SK-N-SH treated with all-trans-retinoic acid at 6 μM for 48 hours (cell line): ENCODE measurements around the gene KCNH2.

Source experiments
- ATAC-seq: fragments of 200-7000 bp; cut with Tn5 transposase; 3 replicates; pipeline ENCODE4 v1.9.1; 2020; ENCODE audit warnings: mild to moderate bottlenecking, moderate library complexity
- ARNTL ChIP-seq: fragments of 450-650 bp; formaldehyde crosslinking; IDR thresholded peaks from 2 replicates; pipeline ENCODE4 v1.5.0; 2020; ENCODE audit warnings: low read depth, mild to moderate bottlenecking, moderate library complexity, borderline replicate concordance
- BACH2 ChIP-seq: fragments of 250-450 bp; sonication (Bioruptor Pico); IDR thresholded peaks from 2 replicates; pipeline ENCODE4 v1.9.0; 2021; ENCODE audit warnings: mild to moderate bottlenecking, borderline replicate concordance
- CSDC2 ChIP-seq: fragments of 250-450 bp; sonication (Bioruptor Pico); IDR thresholded peaks from 2 replicates; pipeline ENCODE4 v1.5.0; 2020; ENCODE audit warnings: mild to moderate bottlenecking, moderate library complexity
- ESRRG ChIP-seq: fragments of 250-450 bp; sonication (Bioruptor Pico); IDR thresholded peaks from 2 replicates; pipeline ENCODE4 v1.6.1; 2021; ENCODE audit warnings: mild to moderate bottlenecking
- GLIS3 ChIP-seq: fragments of 250-450 bp; sonication (Bioruptor Pico); IDR thresholded peaks from 2 replicates; pipeline ENCODE4 v1.5.0; 2020; ENCODE audit warnings: mild to moderate bottlenecking, moderate library complexity
- ISL1 ChIP-seq: fragments of 250-450 bp; sonication (Bioruptor Pico); IDR thresholded peaks from 2 replicates; pipeline ENCODE4 v2.1.2; 2022; ENCODE audit warnings: mild to moderate bottlenecking, moderate library complexity
- OSR1 ChIP-seq: fragments of 250-450 bp; sonication (Bioruptor Pico); IDR thresholded peaks from 2 replicates; pipeline ENCODE4 v1.8.0; 2022; ENCODE audit warnings: moderate library complexity, mild to moderate bottlenecking, inconsistent platforms
- PPARA ChIP-seq: fragments of 250-450 bp; sonication (Bioruptor Pico); IDR thresholded peaks from 2 replicates; pipeline ENCODE4 v1.5.0; 2020; ENCODE audit warnings: mild to moderate bottlenecking, borderline replicate concordance
- RARB ChIP-seq: fragments of 250-450 bp; sonication (Bioruptor Pico); IDR thresholded peaks from 2 replicates; pipeline ENCODE4 v1.8.0; 2021; ENCODE audit warnings: mild to moderate bottlenecking, moderate library complexity
- SNAI2 ChIP-seq: fragments of 250-450 bp; sonication (Bioruptor Pico); IDR thresholded peaks from 2 replicates; pipeline ENCODE4 v1.5.0; 2020; ENCODE audit warnings: mild to moderate bottlenecking, moderate library complexity
- TCF4 ChIP-seq: fragments of 250-450 bp; sonication (Bioruptor Pico); IDR thresholded peaks from 2 replicates; pipeline ENCODE4 v1.8.0; 2021; ENCODE audit warnings: mild to moderate bottlenecking, moderate library complexity, borderline replicate concordance
- TOX ChIP-seq: fragments of 250-450 bp; sonication (Bioruptor Pico); IDR thresholded peaks from 2 replicates; pipeline ENCODE4 v1.8.0; 2021; ENCODE audit warnings: mild to moderate bottlenecking, moderate library complexity, borderline replicate concordance
- ZC3H10 ChIP-seq: fragments of 250-450 bp; sonication (Bioruptor Pico); IDR thresholded peaks from 2 replicates; pipeline ENCODE4 v1.5.1; 2021; ENCODE audit warnings: mild to moderate bottlenecking, moderate library complexity
- ZFP3 ChIP-seq: fragments of 250-450 bp; sonication (Bioruptor Pico); IDR thresholded peaks from 2 replicates; pipeline ENCODE4 v1.5.0; 2020; ENCODE audit warnings: mild to moderate bottlenecking, moderate library complexity
- ZFP30 ChIP-seq: fragments of 450-650 bp; formaldehyde crosslinking; IDR thresholded peaks from 2 replicates; pipeline ENCODE4 v1.5.0; 2022; ENCODE audit warnings: mild to moderate bottlenecking, moderate library complexity
- ZNF565 ChIP-seq: fragments of 450-650 bp; formaldehyde crosslinking; conservative IDR thresholded peaks from 2 replicates; pipeline ENCODE4 v1.5.0; 2020; ENCODE audit warnings: low read depth, mild to moderate bottlenecking, moderate library complexity
- ZNF70 ChIP-seq: fragments of 450-650 bp; formaldehyde crosslinking; IDR thresholded peaks from 2 replicates; pipeline ENCODE4 v1.5.0; 2020; ENCODE audit warnings: mild to moderate bottlenecking, moderate library complexity
- ZNF8 ChIP-seq: fragments of 450-650 bp; formaldehyde crosslinking; IDR thresholded peaks from 2 replicates; pipeline ENCODE4 v1.5.0; 2020; ENCODE audit warnings: mild to moderate bottlenecking, moderate library complexity
- TF ChIP-seq, protein P1 (sequence below): fragments of 250-450 bp; sonication (Bioruptor Pico); IDR thresholded peaks from 2 replicates; pipeline ENCODE4 v1.8.0; 2021; ENCODE audit warnings: low read depth, mild to moderate bottlenecking, moderate library complexity, borderline replicate concordance
- TF ChIP-seq, protein P2 (sequence below): fragments of 250-450 bp; sonication (Bioruptor Pico); IDR thresholded peaks from 2 replicates; pipeline ENCODE4 v1.8.0; 2020; ENCODE audit warnings: mild to moderate bottlenecking, moderate library complexity, borderline replicate concordance
- TF ChIP-seq, protein P3 (sequence below): fragments of 250-450 bp; sonication (Bioruptor Pico); IDR thresholded peaks from 2 replicates; pipeline ENCODE4 v1.5.1; 2021; ENCODE audit warnings: mild to moderate bottlenecking, moderate library complexity
- TF ChIP-seq, protein P4 (sequence below): fragments of 250-450 bp; sonication (Bioruptor Pico); IDR thresholded peaks from 2 replicates; pipeline ENCODE4 v1.5.0; 2020; ENCODE audit warnings: mild to moderate bottlenecking, moderate library complexity

The KCNH2 gene

DNA sequence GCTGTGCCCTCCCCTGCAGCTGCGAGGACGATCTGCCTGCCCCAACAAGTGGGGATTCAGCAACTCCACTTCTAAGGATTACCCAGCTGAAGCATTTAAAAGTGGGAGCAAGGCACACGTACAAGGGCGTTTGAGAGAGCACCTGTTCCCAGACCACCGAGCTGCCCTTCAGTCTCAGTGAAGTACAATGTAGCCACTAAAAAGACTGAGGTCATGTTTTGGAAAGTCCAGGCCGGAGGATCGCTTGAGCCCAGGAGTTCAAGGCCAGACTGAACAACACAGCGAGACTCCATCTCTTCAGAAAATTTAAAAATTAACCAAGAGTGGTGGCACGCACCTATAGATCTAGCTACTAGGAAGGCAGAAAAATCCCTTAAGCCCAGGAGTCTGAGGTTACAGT is 27.4 kb upstream of the KCNH2 start:
- ATAC-seq = no peak
- TF ChIP-seq RARB (CRISPR knock-in tag) (no peak), CSDC2 (CRISPR knock-in tag) (no peak), ARNTL (CRISPR knock-in tag) (no peak), ISL1 (CRISPR knock-in tag) (no peak), SNAI2 (no peak), TOX (CRISPR knock-in tag) (no peak), GLIS3 (CRISPR knock-in tag) (no peak), ESRRG (CRISPR knock-in tag) (no peak), ZNF8 (CRISPR knock-in tag) (no peak), PPARA (CRISPR knock-in tag) (no peak), ZFP30 (CRISPR knock-in tag) (no peak), ZNF565 (CRISPR knock-in tag) (no peak), OSR1 (CRISPR knock-in tag) (no peak), ZNF70 (CRISPR knock-in tag) (no peak), BACH2 (CRISPR knock-in tag) (no peak)
- TF ChIP-seq, protein P1, sequence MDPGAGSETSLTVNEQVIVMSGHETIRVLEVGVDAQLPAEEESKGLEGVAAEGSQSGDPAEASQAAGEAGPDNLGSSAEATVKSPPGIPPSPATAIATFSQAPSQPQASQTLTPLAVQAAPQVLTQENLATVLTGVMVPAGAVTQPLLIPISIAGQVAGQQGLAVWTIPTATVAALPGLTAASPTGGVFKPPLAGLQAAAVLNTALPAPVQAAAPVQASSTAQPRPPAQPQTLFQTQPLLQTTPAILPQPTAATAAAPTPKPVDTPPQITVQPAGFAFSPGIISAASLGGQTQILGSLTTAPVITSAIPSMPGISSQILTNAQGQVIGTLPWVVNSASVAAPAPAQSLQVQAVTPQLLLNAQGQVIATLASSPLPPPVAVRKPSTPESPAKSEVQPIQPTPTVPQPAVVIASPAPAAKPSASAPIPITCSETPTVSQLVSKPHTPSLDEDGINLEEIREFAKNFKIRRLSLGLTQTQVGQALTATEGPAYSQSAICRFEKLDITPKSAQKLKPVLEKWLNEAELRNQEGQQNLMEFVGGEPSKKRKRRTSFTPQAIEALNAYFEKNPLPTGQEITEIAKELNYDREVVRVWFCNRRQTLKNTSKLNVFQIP (CRISPR knock-in tag) = no peak
- TF ChIP-seq, protein P2, sequence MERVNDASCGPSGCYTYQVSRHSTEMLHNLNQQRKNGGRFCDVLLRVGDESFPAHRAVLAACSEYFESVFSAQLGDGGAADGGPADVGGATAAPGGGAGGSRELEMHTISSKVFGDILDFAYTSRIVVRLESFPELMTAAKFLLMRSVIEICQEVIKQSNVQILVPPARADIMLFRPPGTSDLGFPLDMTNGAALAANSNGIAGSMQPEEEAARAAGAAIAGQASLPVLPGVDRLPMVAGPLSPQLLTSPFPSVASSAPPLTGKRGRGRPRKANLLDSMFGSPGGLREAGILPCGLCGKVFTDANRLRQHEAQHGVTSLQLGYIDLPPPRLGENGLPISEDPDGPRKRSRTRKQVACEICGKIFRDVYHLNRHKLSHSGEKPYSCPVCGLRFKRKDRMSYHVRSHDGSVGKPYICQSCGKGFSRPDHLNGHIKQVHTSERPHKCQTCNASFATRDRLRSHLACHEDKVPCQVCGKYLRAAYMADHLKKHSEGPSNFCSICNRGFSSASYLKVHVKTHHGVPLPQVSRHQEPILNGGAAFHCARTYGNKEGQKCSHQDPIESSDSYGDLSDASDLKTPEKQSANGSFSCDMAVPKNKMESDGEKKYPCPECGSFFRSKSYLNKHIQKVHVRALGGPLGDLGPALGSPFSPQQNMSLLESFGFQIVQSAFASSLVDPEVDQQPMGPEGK (CRISPR knock-in tag) = no peak
- TF ChIP-seq, protein P3, sequence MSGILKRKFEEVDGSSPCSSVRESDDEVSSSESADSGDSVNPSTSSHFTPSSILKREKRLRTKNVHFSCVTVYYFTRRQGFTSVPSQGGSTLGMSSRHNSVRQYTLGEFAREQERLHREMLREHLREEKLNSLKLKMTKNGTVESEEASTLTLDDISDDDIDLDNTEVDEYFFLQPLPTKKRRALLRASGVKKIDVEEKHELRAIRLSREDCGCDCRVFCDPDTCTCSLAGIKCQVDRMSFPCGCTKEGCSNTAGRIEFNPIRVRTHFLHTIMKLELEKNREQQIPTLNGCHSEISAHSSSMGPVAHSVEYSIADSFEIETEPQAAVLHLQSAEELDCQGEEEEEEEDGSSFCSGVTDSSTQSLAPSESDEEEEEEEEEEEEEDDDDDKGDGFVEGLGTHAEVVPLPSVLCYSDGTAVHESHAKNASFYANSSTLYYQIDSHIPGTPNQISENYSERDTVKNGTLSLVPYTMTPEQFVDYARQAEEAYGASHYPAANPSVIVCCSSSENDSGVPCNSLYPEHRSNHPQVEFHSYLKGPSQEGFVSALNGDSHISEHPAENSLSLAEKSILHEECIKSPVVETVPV (CRISPR knock-in tag) = no peak
- TF ChIP-seq, protein P4, sequence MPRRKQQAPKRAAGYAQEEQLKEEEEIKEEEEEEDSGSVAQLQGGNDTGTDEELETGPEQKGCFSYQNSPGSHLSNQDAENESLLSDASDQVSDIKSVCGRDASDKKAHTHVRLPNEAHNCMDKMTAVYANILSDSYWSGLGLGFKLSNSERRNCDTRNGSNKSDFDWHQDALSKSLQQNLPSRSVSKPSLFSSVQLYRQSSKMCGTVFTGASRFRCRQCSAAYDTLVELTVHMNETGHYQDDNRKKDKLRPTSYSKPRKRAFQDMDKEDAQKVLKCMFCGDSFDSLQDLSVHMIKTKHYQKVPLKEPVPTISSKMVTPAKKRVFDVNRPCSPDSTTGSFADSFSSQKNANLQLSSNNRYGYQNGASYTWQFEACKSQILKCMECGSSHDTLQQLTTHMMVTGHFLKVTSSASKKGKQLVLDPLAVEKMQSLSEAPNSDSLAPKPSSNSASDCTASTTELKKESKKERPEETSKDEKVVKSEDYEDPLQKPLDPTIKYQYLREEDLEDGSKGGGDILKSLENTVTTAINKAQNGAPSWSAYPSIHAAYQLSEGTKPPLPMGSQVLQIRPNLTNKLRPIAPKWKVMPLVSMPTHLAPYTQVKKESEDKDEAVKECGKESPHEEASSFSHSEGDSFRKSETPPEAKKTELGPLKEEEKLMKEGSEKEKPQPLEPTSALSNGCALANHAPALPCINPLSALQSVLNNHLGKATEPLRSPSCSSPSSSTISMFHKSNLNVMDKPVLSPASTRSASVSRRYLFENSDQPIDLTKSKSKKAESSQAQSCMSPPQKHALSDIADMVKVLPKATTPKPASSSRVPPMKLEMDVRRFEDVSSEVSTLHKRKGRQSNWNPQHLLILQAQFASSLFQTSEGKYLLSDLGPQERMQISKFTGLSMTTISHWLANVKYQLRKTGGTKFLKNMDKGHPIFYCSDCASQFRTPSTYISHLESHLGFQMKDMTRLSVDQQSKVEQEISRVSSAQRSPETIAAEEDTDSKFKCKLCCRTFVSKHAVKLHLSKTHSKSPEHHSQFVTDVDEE = no peak

DNA sequence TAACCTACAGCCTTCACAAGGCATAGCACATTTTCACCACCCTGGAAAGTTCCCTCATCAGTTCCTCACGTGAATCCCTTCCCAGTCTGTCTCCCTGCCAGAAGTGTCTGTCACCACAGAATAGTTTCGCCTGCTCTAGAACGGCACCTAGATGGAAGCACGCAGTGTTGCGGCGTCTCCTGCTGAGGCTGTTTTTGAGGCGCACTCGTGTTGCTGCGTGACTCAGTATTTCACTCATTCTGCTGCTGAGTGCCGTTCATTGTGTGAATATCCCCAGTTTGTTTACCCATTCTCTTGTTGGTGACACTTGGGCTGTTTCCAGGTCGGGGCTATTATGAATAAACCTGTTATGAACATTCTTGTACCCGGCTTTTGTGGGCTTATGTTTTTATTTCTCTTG is 25.5 kb upstream of the KCNH2 start:
- TF ChIP-seq PPARA (CRISPR knock-in tag) (no peak), ISL1 (CRISPR knock-in tag) (no peak), ZNF8 (CRISPR knock-in tag) (no peak), ZNF70 (CRISPR knock-in tag) (no peak), OSR1 (CRISPR knock-in tag) (no peak), TOX (CRISPR knock-in tag) (no peak), ESRRG (CRISPR knock-in tag) (no peak), CSDC2 (CRISPR knock-in tag) (no peak), RARB (CRISPR knock-in tag) (no peak), ZC3H10 (no peak), ZFP3 (no peak), TCF4 (CRISPR knock-in tag) (no peak), ZNF565 (CRISPR knock-in tag) (no peak), ARNTL (CRISPR knock-in tag) (no peak), BACH2 (CRISPR knock-in tag) (no peak), ZFP30 (CRISPR knock-in tag) (no peak), SNAI2 (no peak)
- TF ChIP-seq, protein P2 (CRISPR knock-in tag) = no peak
- TF ChIP-seq, protein P4 = no peak
- TF ChIP-seq, protein P3 (CRISPR knock-in tag) = no peak
- ATAC-seq = no peak
